Stimulated activated naive CD4-positive, alpha-beta T cell (primary cell): ENCODE measurements around the gene SPG11.
"Not testable (repeated sequence)": the region's sequence is repeated elsewhere in the genome, so short reads cannot be mapped to it uniquely, and the experiment has no call there.

Source experiments
- DNase-seq, 6 experiments: peaks; one replicate each; lab custom pipeline; 2025; lab: John Stamatoyannopoulos, UW

Gene SPG11

GRCh38 chr15:44554934-44555723, 108.3 kb downstream of the SPG11 start:
- peak in 4 of 6 experiments; percentile 5 to 64 (median 46) for DNase-seq

- no peak for DNase-seq
Observed at GRCh38 chr15:44550734-44551133, 112.7 kb downstream of the SPG11 start.

GRCh38 chr15:44550256-44550655, 113.2 kb downstream of the SPG11 start:
- peak in 1 of 6 experiments; percentile 7 for DNase-seq

- DNase-seq = not testable (repeated sequence)
Observed at GRCh38 chr15:44549152-44549551, 114.3 kb downstream of the SPG11 start.

DNA sequence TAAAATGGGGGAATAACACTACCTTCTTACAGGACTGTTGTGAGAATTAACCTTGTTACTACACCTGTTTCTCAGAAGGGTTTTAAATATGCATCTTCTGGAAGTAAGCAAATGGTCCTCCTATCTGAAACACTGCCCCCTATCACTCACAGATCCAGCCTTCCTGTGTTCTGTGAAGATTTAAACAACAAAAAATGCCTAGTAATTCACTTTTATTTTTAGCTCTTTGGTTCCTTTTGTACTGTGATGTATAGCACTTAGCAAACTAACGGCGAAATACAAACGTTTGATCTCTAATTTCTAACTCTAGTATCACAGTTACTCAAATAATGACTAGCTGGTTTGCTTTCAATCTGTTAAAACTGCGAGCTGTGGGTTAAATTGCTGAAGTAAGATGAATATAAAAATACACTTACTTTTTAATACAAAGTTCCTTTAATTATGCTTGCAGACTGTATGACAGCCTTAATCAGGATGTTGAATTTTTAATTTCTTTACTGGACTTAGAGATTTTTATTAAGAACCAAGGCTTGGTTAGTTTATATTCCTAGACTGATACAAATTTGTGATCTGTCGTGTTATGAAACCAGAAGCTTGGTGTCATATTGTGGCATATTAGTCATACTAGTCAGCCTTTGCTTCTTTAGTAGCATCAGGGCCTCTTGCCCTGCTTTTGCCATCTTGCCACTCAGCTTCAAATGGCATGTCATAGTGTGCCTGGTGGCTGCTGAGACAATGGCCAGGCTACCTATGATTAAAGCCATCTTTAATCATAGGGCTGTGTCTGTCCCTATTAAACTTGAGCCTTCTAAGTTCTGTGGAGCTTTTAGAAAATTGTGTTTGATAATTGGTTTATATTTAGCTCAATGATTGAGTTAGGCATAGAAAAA, 117.3 kb downstream of the SPG11 start:
- no peak for DNase-seq

- DNase-seq = not testable (repeated sequence)
Observed at GRCh38 chr15:44544745-44545144, 118.7 kb downstream of the SPG11 start.

- DNase-seq = no peak
Observed at GRCh38 chr15:44542596-44542995, 120.9 kb downstream of the SPG11 start.

DNA sequence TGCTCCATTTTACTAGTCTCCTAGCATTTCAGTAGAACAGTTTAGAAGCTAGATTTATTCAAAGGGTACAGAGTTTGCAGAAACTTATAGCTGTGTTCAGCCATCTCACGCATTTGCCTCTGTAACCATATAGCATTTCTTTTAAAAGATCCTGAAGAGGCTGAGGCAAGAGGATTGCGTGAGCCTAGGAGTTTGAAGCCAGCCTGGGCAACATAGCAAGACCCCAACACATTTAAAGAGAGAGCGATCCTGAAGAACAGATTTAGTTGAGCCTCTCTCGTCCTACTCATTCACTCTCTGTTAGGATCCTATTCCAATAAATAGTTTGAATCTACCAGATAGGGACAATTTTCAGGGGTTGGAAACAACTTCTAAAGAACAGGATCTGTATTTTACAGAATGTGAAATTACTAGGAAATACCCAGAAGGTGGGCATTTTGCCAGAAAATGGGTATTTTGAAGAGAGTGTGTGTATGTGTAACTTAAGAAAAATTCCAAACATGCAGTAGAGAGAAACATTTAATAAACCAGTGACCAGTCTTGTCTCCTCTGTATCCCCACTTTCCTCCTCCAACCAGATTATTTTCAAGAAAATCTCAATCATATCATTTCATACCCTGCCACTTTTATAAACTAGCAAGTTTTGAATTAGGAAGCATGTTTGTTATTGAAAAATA, 122.0 kb downstream of the SPG11 start:
- no peak for DNase-seq

DNA sequence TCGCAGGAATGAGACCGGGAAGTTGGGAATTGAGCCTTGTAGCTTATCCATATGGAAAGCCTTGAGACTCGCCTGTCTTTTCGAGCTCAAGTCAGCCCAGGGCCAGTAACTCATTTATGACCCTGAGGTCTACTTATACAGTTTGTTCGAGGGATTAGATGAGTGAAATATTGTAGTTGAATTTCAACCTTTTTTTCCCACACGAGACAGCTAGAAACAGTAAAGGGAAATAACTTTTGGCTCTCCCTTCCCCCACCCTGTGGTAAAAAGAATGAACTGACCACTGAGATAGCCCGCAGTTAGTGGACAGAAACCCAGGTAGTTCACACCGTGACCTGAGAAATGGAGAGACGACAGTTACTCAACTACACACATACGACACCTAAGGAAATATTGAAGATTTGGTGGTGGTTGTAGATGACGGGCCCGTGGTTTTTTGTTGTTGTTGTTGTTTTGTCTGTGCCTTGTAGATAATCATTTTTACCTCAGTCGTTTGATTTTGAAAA, 125.7 kb downstream of the SPG11 start:
- DNase-seq = peak in 1 of 6 experiments; percentile 35

DNA sequence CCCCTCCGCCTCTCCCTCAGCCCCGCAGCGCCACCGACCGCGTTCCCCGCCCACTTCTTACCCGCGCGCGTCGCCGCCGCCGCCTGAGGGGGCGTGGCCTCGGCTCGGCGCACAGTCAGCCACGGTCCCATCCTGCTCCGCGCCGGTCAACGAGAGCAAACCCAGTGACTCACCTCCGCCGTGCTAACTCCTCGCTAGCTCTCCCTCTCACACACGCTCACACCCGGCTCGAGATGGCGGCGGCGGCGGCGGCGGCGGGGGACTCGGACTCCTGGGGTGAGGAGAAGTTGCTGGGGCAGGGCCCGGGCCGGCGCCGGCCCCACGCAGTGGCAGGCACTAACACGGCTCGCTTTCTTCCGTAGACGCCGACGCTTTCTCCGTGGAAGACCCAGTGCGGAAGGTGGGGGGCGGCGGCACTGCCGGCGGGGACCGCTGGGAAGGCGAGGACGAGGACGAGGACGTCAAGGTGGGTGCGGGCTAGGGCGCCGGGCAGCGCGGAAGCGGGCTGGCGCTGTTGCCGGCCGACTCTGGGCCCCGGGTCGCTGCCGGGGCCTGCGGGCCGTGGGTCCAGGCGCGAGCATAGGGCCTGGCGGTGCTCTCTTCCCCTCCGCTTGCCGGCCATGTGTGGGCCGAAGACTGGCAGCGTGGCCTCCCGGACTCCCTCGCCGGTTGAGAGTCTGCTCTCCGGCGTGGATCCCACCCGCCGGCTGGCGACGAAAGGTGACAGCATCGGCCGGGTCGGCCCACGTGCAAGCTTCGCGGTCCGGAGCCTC, 126.3 kb downstream of the SPG11 start, which contains the start of gene EIF3J:
TSS of gene EIF3J (plus strand) at position 186 of the 773 bp plus-strand sequence. CDS start at position 234, 48 bp downstream.
- peak; percentile 45 to 94 (median 90) for DNase-seq

- peak in 3 of 6 experiments; percentile 28 to 85 (median 74) for DNase-seq
Observed at GRCh38 chr15:44536302-44536961, 127.0 kb downstream of the SPG11 start.

DNA sequence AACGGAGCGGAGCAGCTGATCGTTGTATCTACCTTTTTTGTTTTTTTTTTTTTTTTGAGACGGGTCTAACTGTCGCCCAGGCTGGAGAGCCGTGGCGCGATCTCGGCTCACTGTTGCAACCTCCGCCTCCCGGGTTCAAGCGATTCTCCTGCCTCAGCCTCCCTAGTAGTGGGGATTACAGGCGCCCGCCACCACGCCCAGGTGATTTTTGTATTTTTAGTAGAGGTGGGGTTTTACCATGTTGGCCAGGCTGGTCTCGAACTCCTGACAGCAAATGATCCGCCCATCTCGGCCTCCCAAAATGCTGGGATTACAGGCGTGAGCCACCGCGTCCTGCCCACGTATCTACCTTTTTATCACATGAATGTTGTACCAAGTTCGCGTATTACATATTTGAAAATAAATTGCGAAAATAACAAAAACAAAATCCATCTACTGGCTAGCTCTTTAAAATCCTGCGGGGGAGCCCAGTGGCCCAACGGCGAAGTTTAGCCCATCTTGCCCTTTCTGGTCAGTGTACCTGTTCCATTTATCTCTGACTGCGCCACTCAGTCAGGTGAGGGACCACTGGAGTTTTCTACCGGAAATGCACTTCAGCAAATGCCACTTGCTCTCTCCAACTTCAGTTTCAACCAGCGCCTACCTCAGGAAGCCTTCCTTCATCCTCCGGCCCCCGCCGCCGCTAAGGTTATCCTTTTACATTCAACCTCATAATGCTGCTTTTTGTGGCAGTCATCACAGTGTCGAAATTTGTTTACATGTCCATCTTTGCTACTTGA, 127.8 kb downstream of the SPG11 start:
- peak in 2 of 6 experiments; percentile 8 to 45 for DNase-seq

- DNase-seq = no peak
Observed at GRCh38 chr15:44535092-44535491, 128.4 kb downstream of the SPG11 start.

GRCh38 chr15:44532689-44533088, 130.8 kb downstream of the SPG11 start:
- DNase-seq = no peak

GRCh38 chr15:44532275-44532674, 131.2 kb downstream of the SPG11 start:
- DNase-seq = not testable (repeated sequence)

- DNase-seq = no peak
Observed at GRCh38 chr15:44530653-44531052, 132.8 kb downstream of the SPG11 start.

DNA sequence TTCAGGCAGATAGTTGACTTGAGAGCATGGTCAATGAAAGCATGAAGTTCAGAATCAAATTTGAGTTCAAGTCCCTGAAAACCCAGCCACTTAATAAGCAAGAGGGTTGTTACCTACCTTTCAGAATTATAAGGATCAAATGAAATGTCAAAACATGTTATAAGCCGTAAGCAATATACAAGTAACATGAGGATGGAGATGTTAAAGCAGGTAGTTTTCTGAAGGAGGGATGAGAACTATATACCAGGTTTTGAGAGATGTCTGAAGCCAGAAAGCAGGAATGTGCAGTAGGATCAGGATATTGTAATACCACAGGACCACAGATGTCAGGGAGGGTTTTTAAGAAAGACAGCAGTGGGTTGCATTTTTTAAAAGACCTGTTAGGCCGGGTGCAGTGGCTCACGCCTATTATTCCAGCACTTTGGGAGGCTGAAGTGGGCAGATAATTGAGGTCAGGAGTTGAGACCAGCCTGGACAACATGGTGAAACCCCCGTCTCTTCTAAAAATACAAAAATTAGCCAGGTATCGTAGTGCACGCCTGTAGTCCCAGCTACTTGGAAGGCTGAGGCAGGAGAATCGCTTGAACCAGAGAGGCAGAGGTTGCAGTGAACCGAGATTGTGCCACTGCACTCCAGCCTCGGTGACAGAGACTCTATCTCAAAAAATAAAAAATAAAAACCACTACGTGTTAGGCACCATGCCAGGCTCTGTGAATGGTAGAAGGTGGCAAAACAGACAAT, 133.4 kb downstream of the SPG11 start:
- no peak for DNase-seq

DNA sequence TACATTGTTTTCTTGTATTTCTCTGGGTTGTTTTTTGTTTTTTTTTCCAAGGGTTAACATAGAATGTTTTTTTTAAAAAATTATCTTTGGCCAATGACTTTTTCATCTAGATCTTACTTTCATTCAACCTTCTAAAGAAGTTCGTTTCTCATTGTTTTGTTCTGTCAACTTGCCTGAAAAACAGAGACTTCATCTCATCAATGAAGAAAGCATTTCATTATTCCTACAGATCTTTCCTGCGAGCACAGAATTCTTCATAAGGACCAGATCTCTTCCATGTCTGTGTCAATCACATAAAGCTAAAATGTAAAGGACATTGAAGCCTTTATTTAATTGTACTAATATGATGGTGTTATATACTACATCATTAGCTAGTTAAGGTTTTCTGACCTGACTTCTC, 136.2 kb downstream of the SPG11 start:
- no peak for DNase-seq

GRCh38 chr15:44525018-44525417, 138.4 kb downstream of the SPG11 start:
- DNase-seq = no peak
